OCI-LY3 (cell line): Measurements from ENCODE around the gene EFHD1.

ENCODE experiments used
- EZH2phosphoT487 ChIP-seq: fragments of 200-600 bp; shearing (Covaris generic); IDR thresholded peaks from 2 replicates; pipeline ENCODE4 v1.6.1; 2018; ENCODE audit warnings: antibody characterized with exemption, mixed run types, low read depth
- TF ChIP-seq, protein P1 (sequence below): fragments of 200-600, 300-600 bp; sonication (generic); IDR thresholded peaks from 2 replicates; pipeline ENCODE4 v1.5.1; 2014; ENCODE audit warnings: antibody characterized with exemption, low read length, low read depth

DNA sequence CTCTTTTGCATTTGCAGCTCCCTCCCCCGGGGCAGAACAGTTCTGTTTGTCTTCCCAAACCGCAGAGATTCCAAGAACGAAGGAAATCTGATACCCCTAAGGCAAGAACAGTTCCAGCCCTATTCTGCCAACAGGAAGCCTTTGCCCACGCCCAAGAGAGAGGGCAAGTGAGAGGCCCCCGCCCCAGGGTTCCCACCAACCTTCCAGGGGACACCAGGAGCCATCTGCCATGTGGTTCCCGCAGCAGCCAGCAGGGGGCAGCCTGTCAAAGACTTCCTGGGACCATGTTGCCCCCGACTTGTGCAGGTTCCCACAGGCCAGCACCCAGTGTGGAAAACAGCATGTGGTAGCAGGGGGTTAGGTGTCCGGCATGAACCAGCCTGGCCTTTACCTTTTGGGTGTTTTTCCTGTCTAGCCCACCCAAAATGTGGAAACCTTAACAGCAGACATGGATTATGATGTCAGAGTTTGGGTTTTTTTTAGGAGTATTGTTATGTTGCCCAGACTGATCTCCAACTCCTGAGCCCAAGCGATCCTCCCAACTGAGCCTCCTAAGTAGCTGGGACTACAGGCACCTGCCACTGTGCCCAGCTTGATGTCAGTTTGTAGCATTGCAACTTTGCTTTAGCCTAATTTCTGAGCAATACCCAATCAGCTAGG lies 21.7 kb upstream of the EFHD1 start:
- TF ChIP-seq, protein P1, sequence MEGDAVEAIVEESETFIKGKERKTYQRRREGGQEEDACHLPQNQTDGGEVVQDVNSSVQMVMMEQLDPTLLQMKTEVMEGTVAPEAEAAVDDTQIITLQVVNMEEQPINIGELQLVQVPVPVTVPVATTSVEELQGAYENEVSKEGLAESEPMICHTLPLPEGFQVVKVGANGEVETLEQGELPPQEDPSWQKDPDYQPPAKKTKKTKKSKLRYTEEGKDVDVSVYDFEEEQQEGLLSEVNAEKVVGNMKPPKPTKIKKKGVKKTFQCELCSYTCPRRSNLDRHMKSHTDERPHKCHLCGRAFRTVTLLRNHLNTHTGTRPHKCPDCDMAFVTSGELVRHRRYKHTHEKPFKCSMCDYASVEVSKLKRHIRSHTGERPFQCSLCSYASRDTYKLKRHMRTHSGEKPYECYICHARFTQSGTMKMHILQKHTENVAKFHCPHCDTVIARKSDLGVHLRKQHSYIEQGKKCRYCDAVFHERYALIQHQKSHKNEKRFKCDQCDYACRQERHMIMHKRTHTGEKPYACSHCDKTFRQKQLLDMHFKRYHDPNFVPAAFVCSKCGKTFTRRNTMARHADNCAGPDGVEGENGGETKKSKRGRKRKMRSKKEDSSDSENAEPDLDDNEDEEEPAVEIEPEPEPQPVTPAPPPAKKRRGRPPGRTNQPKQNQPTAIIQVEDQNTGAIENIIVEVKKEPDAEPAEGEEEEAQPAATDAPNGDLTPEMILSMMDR = peak; percentile 69
- TF ChIP-seq EZH2phosphoT487 = no peak
